Neural cell (in vitro differentiated cells): ENCODE data around the gene PROZ. TPM values are rescaled to one million over a fixed set of nuclear protein-coding genes. Genes with fewer than 3 reads are reported as not detected.

Experiments used
- H2AFZ ChIP-seq: fragments of 200-600, 300-800 bp; sonication (generic), shearing (Covaris generic); 2 replicates; pipeline ENCODE4 v1.6.0; 2014; ENCODE audit warnings: low read depth, mild to moderate bottlenecking, antibody characterized with exemption, low read length, moderate library complexity
- H3F3A ChIP-seq: fragments of 200-600 bp; shearing (Covaris generic); 2 replicates; pipeline ENCODE4 v1.6.1; 2016; ENCODE audit warnings: mild to moderate bottlenecking, moderate library complexity, mixed read lengths, antibody characterized with exemption, low read length; ENCODE audit not compliant: insufficient read depth, poor library complexity, severe bottlenecking
- H3K27ac ChIP-seq: fragments of 200-600, 300-800 bp; sonication (generic), shearing (Covaris generic); 2 replicates; pipeline ENCODE4 v1.5.1; 2014; ENCODE audit warnings: mild to moderate bottlenecking, low read length, moderate library complexity
- H3K27me3 ChIP-seq: fragments of 300-800, 200-600 bp; sonication (generic), shearing (Covaris generic); 2 replicates; pipeline ENCODE4 v1.6.0; 2014; ENCODE audit warnings: mild to moderate bottlenecking, low read depth, low read length, moderate library complexity; ENCODE audit not compliant: insufficient read depth
- H3K36me3 ChIP-seq: fragments of 300-800, 200-600 bp; sonication (generic), shearing (Covaris generic); 2 replicates; pipeline ENCODE4 v1.5.1; 2014; ENCODE audit warnings: mild to moderate bottlenecking, antibody characterized with exemption, low read length, moderate library complexity; ENCODE audit not compliant: insufficient read depth
- H3K4me2 ChIP-seq: fragments of 300-800, 200-600 bp; sonication (generic), shearing (Covaris generic); 2 replicates; pipeline ENCODE4 v1.6.0; 2014; ENCODE audit warnings: mild to moderate bottlenecking, low read length
- H3K4me3 ChIP-seq: fragments of 300-800, 200-600 bp; sonication (generic), shearing (Covaris generic); 2 replicates; pipeline ENCODE4 v1.5.1; 2014; ENCODE audit warnings: mild to moderate bottlenecking, low read length, moderate library complexity
- H3K79me2 ChIP-seq: fragments of 200-600 bp; shearing (Covaris generic); replicated peaks from 2 replicates; pipeline ENCODE4 v1.6.0; 2014; ENCODE audit warnings: mild to moderate bottlenecking, low read length, moderate library complexity; ENCODE audit not compliant: insufficient read depth
- H3K9ac ChIP-seq: fragments of 300-800, 200-600 bp; sonication (generic), shearing (Covaris generic); 2 replicates; pipeline ENCODE4 v1.6.1; 2016; ENCODE audit warnings: mild to moderate bottlenecking, low read length, mixed read lengths
- H3K9me2 ChIP-seq: fragments of 200-600 bp; shearing (Covaris generic); 2 replicates; pipeline ENCODE4 v1.6.1; 2016; ENCODE audit warnings: mild to moderate bottlenecking, low read length, mixed read lengths; ENCODE audit not compliant: insufficient read depth
- H3K9me3 ChIP-seq: fragments of 200-600, 300-800 bp; sonication (generic), shearing (Covaris generic); 2 replicates; pipeline ENCODE4 v1.6.1; 2016; ENCODE audit warnings: mild to moderate bottlenecking, mixed run types, low read length, moderate library complexity, mixed read lengths
- H4K20me1 ChIP-seq: fragments of 200-600 bp; shearing (Covaris generic); 2 replicates; pipeline ENCODE4 v1.6.1; 2016; ENCODE audit warnings: mild to moderate bottlenecking, mixed run types; ENCODE audit not compliant: insufficient read depth
- CTCF ChIP-seq: fragments of 450-650 bp; IDR thresholded peaks from 2 replicates; pipeline ENCODE4 v1.5.1; 2014; ENCODE audit warnings: antibody characterized with exemption, mild to moderate bottlenecking, moderate library complexity; ENCODE audit not compliant: poor library complexity, severe bottlenecking
- EP300 ChIP-seq: fragments of 450-650 bp; conservative IDR thresholded peaks from 2 replicates; pipeline ENCODE4 v1.6.1; 2014; ENCODE audit warnings: antibody characterized with exemption, mild to moderate bottlenecking, moderate library complexity; ENCODE audit not compliant: poor library complexity, severe bottlenecking
- EZH2 ChIP-seq: fragments of 200-600, 300-800 bp; shearing (Covaris generic), sonication (generic); IDR thresholded peaks from 2 replicates; pipeline ENCODE4 v1.6.1; 2014; ENCODE audit warnings: antibody characterized with exemption, low read length, borderline replicate concordance, mild to moderate bottlenecking; ENCODE audit not compliant: insufficient read depth, poor library complexity, severe bottlenecking
- MXI1 ChIP-seq: fragments of 450-650 bp; conservative IDR thresholded peaks from 2 replicates; pipeline ENCODE4 v1.6.1; 2014; ENCODE audit warnings: antibody characterized with exemption, mild to moderate bottlenecking; ENCODE audit not compliant: poor library complexity, severe bottlenecking
- POLR2AphosphoS5 ChIP-seq: IDR thresholded peaks from 2 replicates; pipeline ENCODE4 v1.6.1; 2012
- RAD21 ChIP-seq: fragments of 450-650 bp; conservative IDR thresholded peaks from 2 replicates; pipeline ENCODE4 v1.6.1; 2014; ENCODE audit warnings: antibody characterized with exemption, mild to moderate bottlenecking, moderate library complexity
- REST ChIP-seq: IDR thresholded peaks from 2 replicates; pipeline ENCODE4 v1.6.1; 2012; ENCODE audit warnings: borderline replicate concordance
- SMC3 ChIP-seq: fragments of 450-650 bp; conservative IDR thresholded peaks from 2 replicates; pipeline ENCODE4 v1.6.1; 2014; ENCODE audit warnings: antibody characterized with exemption, mild to moderate bottlenecking, moderate library complexity; ENCODE audit not compliant: poor library complexity
- TAF1 ChIP-seq: IDR thresholded peaks from 2 replicates; pipeline ENCODE4 v1.6.1; 2012; ENCODE audit warnings: low read depth
- polyA plus RNA-seq: library from polyadenylated mRNA; depleted of rRNA; stranded (reverse); fragments of >200 nt; gene quantifications from 2 replicates; pipeline ENCODE4 v1.2.3, GENCODE V29; 2014

The PROZ gene
- polyA plus RNA-seq, 1 donor from 2014 or later = not detected

DNA sequence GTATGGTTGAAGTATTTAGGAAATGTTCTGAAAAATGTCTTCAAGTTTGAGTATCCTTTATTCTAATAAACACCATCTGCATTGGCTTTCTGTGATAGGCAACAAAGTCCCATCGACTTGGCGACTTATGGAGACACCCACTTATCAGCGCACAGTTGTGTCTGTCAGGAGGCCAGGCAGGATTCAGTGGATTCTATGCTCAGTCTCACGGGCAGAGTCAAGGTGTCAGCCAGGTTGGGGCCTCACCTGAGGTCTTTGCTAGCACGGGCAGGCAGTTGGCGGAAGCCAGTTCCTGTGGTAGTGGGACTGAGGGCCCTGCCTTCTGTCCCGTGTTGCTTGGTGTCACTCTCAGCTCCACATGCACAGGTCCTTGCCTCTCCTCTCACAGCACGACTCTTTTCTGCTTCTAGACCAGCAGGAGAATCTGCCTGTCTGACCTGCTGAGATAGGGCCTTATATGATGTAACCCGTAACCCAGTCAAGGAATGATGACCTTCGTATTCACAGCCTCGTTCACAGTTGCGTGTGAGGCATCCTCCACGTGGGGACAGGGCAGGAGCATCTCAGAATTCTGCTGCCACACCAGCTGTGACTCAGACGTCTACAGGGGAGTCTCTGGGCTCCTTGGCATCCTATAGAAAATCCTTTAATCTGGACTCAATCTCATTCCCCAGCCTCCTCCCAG lies 61.0 kb downstream of the PROZ start:
- no peak for TF ChIP-seq MXI1
- TF ChIP-seq CTCF = no peak
- TF ChIP-seq TAF1 = no peak
- TF ChIP-seq EZH2 = no peak
- no peak for TF ChIP-seq RAD21
- TF ChIP-seq EP300 = no peak
- TF ChIP-seq SMC3 = no peak
- TF ChIP-seq POLR2AphosphoS5 = no peak
- no peak for TF ChIP-seq REST
- H3K27ac ChIP-seq = no peak overlapping the region
- no peaks in the 10 kb centered on the region for H3K36me3 ChIP-seq
- H3K4me2 ChIP-seq = no peak overlapping the region
- no peak overlapping the region for H3K4me3 ChIP-seq
- H3K9ac ChIP-seq = no peak overlapping the region
- no peaks in the 10 kb centered on the region for H3K9me2 ChIP-seq
- peaks cover 25% of the 10 kb centered on the region for H3K79me2 ChIP-seq
- H3K9me3 ChIP-seq = no peaks in the 10 kb centered on the region
- no peaks in the 10 kb centered on the region for H4K20me1 ChIP-seq
- no peak overlapping the region for H2AFZ ChIP-seq
- H3K27me3 ChIP-seq = no peaks in the 10 kb centered on the region
- H3F3A ChIP-seq = no peaks in the 10 kb centered on the region

GRCh38 chr13:113220141-113220598 lies 61.7 kb downstream of the PROZ start:
- Histone ChIP-seq H3K27me3 (no peaks in the 10 kb centered on the region), H3K36me3 (no peaks in the 10 kb centered on the region), H4K20me1 (no peaks in the 10 kb centered on the region), H3K4me2 (no peak overlapping the region), H3K9me2 (no peaks in the 10 kb centered on the region), H3K27ac (no peak overlapping the region), H3K9ac (no peak overlapping the region), H3K4me3 (no peak overlapping the region), H3K9me3 (no peaks in the 10 kb centered on the region), H3F3A (no peaks in the 10 kb centered on the region), H3K79me2 (peaks cover 20% of the 10 kb centered on the region), H2AFZ (no peak overlapping the region)
- no peak for TF ChIP-seq CTCF
- TF ChIP-seq REST = no peak
- no peak for TF ChIP-seq RAD21
- TF ChIP-seq EP300 = no peak
- no peak for TF ChIP-seq TAF1
- TF ChIP-seq EZH2 = no peak
- no peak for TF ChIP-seq POLR2AphosphoS5
- no peak for TF ChIP-seq SMC3
- TF ChIP-seq MXI1 = no peak
